Right lobe of liver (tissue), 6 donors: ENCODE data around the gene ABHD11. TPM values are rescaled to one million over a fixed set of nuclear protein-coding genes. Genes with fewer than 3 reads are reported as not detected.

Experiments used
- ATAC-seq, 4 donors: fragments of 200-7000 bp; cut with Tn5 transposase; one replicate each; pipeline ENCODE4 v1.9.1; 2020; ENCODE audit warnings: mild to moderate bottlenecking in 4 of 4, moderate library complexity in 4 of 4
- DNase-seq, 3 donors: peaks; one replicate each; pipeline ENCODE4 v3.0.0-alpha.2; 2020
- H3K27ac ChIP-seq, 3 donors: fragments of 200-600 bp; one replicate each; pipeline ENCODE4 v1.8.0; 2022
- H3K27me3 ChIP-seq, 2 donors: fragments of 200-600 bp; one replicate each; pipeline ENCODE4 v1.8.0; 2022
- H3K36me3 ChIP-seq, 4 donors: fragments of 200-600 bp; sonication (generic) in 1 of 4; one replicate each; pipeline versions ENCODE4 v1.5.1 to v1.8.0; 2017 to 2022; ENCODE audit warnings: control low read depth in 1 of 4
- H3K4me1 ChIP-seq, 4 donors: fragments of 200-600 bp; sonication (generic) in 1 of 4; one replicate each; pipeline versions ENCODE4 v1.5.1 to v1.8.0; 2017 to 2022; ENCODE audit warnings: control low read depth in 1 of 4
- H3K4me3 ChIP-seq, 3 donors: fragments of 200-600 bp; one replicate each; pipeline ENCODE4 v1.8.0; 2022
- H3K9me3 ChIP-seq, 4 donors: fragments of 200-600 bp; sonication (generic) in 1 of 4; one replicate each; pipeline versions ENCODE4 v1.5.1 to v1.8.0; 2017 to 2022; ENCODE audit warnings: control low read depth in 1 of 4
- CTCF ChIP-seq, 4 donors: fragments of 200-600 bp in 3 of 4; fragments of 450-650 bp in 1 of 4; IDR thresholded peaks; one replicate each; pipeline versions ENCODE4 v1.5.1 to v1.8.0; 2016 to 2022; ENCODE audit warnings: antibody characterized with exemption in 4 of 4, mild to moderate bottlenecking in 2 of 4
- POLR2A ChIP-seq: fragments of 450-650 bp; IDR thresholded peaks from one replicate; pipeline ENCODE4 v1.6.1; 2017; ENCODE audit warnings: antibody characterized with exemption, mild to moderate bottlenecking
- WGBS: methylation state at CpG from one replicate; pipeline ENCODE4 v1.1.6; 2018; ENCODE audit warnings: low coverage, low lambda C conversion rate; ENCODE audit not compliant: insufficient coverage; ENCODE audit errors: missing lambda C conversion rate; 5-methylcytosine and 5-hydroxymethylcytosine counted together
- intact Hi-C, 2 donors: fragments of 100-400 bp; cut with DNase I; formaldehyde crosslinking; loops; one replicate each; pipeline versions ENCODE4 v1.11.2 to v1.14.1; 2022
- total RNA-seq, 6 experiments: library from RNA; depleted of rRNA in 2 of 6; stranded (reverse); fragments of >200 nt in 2 of 6; fragmentation: NEBNext Ultra II Directional in 3 of 6; extraction: Animal tissue kit (Norgen Biotek cat#: 25700) in 3 of 6; gene quantifications; one replicate each; pipeline versions ENCODE4 v1.1.0 to v1.2.4, GENCODE V29; 2016 to 2023
- donor health status: DM: no; HTN: yes; CAD: no.
- donor health status: DM: no; HTN: no; CAD: no.
- donor health status: DM: no; HTN: no; CAD: no.
- donor health status: DM: no; HTN: yes; CAD: no.
- donor health status: DM: no; HTN: yes; CAD: no.

The ABHD11 gene
- total RNA-seq, 6 experiments from 2014 or later = 5.6 to 8.4 (median 7.0) TPM

- Histone ChIP-seq H3K4me1 (no peaks in the 10 kb centered on the region), H3K36me3 (no peaks in the 10 kb centered on the region), H3K27me3 (no peaks in the 10 kb centered on the region), H3K27ac (no peak overlapping the region), H3K4me3 (no peak overlapping the region), H3K9me3 (no peaks in the 10 kb centered on the region)
- WGBS = 86% methylated on average over 8 of the region's 23 CpGs
- ATAC-seq = no peak
- no peak for TF ChIP-seq CTCF (IDR thresholded peaks at IDR 0.05)
- no peak for DNase-seq
- intact Hi-C loops = no loop called here
Observed at GRCh38 chr7:73704640-73705550, 33.7 kb downstream of the ABHD11 start.

GRCh38 chr7:73703757-73704639, 34.6 kb downstream of the ABHD11 start:
- TF ChIP-seq POLR2A (no peak), CTCF (IDR thresholded peaks at IDR 0.05) (no peak)
- H3K9me3 ChIP-seq = no peaks in the 10 kb centered on the region
- intact Hi-C loops = no loop called here
- ATAC-seq (peak; percentile 23 to 65 (median 38)), DNase-seq (no peak)
- no peaks in the 10 kb centered on the region for H3K36me3 ChIP-seq
- no peak overlapping the region for H3K27ac ChIP-seq
- H3K4me1 ChIP-seq = no peaks in the 10 kb centered on the region
- H3K27me3 ChIP-seq = no peaks in the 10 kb centered on the region
- H3K4me3 ChIP-seq = no peak overlapping the region
- no CpG with 5 or more reads among the region's 45 CpGs for WGBS

- TF ChIP-seq CTCF (IDR thresholded peaks at IDR 0.05) (no peak), POLR2A (no peak)
- H3K27me3 ChIP-seq = no peaks in the 10 kb centered on the region
- WGBS = 69% methylated on average over 5 of the region's 13 CpGs
- H3K36me3 ChIP-seq = no peaks in the 10 kb centered on the region
- H3K4me3 ChIP-seq = no peak overlapping the region
- H3K27ac ChIP-seq = no peak overlapping the region
- H3K4me1 ChIP-seq = no peaks in the 10 kb centered on the region
- intact Hi-C loops = no loop called here
- ATAC-seq (no peak), DNase-seq (no peak)
- H3K9me3 ChIP-seq = no peaks in the 10 kb centered on the region
Observed at GRCh38 chr7:73703225-73703624, 35.4 kb downstream of the ABHD11 start.

GRCh38 chr7:73702665-73703064, 35.9 kb downstream of the ABHD11 start:
- TF ChIP-seq CTCF (IDR thresholded peaks at IDR 0.05) (no peak), POLR2A (no peak)
- WGBS = no CpG with 5 or more reads among the region's 18 CpGs
- H3K4me1 ChIP-seq = no peaks in the 10 kb centered on the region
- no peaks in the 10 kb centered on the region for H3K36me3 ChIP-seq
- no peak overlapping the region for H3K4me3 ChIP-seq
- H3K27ac ChIP-seq = no peak overlapping the region
- no peak for ATAC-seq
- intact Hi-C loops = no loop called here
- H3K9me3 ChIP-seq = no peaks in the 10 kb centered on the region
- no peaks in the 10 kb centered on the region for H3K27me3 ChIP-seq
- DNase-seq = no peak
